ENCODE measurements around the gene PODNL1. TPM values are rescaled to one million over a fixed set of nuclear protein-coding genes. Genes with fewer than 3 reads are reported as not detected.

Gene PODNL1
- total and polyA plus RNA-seq, 2 experiments from 2014 or later, result 0.17 to 2.4 TPM

DNA sequence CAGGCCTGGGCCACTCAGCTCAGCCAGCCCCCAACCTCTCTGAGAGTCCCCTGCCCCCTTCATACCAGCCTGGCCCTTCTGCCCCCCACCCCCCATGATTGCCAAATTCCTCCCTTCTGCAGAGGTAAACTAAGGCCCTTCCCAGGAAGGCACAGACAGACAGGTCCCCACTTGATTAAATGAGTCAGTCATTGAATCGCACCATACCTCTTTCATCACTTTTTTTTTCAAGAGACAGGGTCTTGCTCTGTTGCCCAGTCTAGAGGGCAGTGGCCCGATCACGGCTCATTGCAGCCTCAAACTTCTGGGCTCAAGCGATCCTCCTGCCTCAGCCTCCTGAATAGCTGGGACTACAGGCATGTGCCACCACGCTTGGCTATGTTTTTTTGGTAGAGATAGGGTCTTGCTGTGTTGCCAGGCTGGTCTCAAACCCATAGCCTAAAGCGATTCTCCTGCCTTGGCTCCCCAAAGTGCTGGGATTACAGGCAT lies 6.0 kb downstream of the PODNL1 start:
- Histone ChIP-seq H3K9me2 (replicated peaks; ENCODE audit: insufficient read depth) (no peaks in the 10 kb centered on the region), H4K20me1 (ENCODE audit: insufficient read depth, poor library complexity, severe bottlenecking) (no peaks in the 10 kb centered on the region), H3K4me1 (ENCODE audit: insufficient read depth) (no peaks in the 10 kb centered on the region), H3K27ac (no peak overlapping the region), H3K36me3 (replicated peaks; ENCODE audit: insufficient read depth, low read depth) (no peaks in the 10 kb centered on the region), H3K79me2 (no peaks in the 10 kb centered on the region), H2AFZ (no peak overlapping the region), H3K4me2 (no peak overlapping the region), H3K9me3 (ENCODE audit: low read depth) (no peaks in the 10 kb centered on the region), H3K4me3 (no peak overlapping the region), H3K27me3 (no peaks in the 10 kb centered on the region)
- no peak for TF ChIP-seq EZH2 (IDR thresholded peaks at IDR 0.05; ENCODE audit: borderline replicate concordance)
- TF ChIP-seq, protein P1, sequence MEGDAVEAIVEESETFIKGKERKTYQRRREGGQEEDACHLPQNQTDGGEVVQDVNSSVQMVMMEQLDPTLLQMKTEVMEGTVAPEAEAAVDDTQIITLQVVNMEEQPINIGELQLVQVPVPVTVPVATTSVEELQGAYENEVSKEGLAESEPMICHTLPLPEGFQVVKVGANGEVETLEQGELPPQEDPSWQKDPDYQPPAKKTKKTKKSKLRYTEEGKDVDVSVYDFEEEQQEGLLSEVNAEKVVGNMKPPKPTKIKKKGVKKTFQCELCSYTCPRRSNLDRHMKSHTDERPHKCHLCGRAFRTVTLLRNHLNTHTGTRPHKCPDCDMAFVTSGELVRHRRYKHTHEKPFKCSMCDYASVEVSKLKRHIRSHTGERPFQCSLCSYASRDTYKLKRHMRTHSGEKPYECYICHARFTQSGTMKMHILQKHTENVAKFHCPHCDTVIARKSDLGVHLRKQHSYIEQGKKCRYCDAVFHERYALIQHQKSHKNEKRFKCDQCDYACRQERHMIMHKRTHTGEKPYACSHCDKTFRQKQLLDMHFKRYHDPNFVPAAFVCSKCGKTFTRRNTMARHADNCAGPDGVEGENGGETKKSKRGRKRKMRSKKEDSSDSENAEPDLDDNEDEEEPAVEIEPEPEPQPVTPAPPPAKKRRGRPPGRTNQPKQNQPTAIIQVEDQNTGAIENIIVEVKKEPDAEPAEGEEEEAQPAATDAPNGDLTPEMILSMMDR (IDR thresholded peaks at IDR 0.05; ENCODE audit: poor library complexity), result no peak
- no peak for TF ChIP-seq EZH2phosphoT487 (IDR thresholded peaks at IDR 0.05; ENCODE audit: low read depth, severe bottlenecking, unreplicated experiment)
- no peak for DNase-seq (ENCODE audit: low spot score)
- 95% methylated on average over 6 of the region's 6 CpGs for WGBS (ENCODE audit: low lambda C conversion rate, missing lambda C conversion rate)

GRCh38 chr19:13931391-13932148 lies 6.6 kb downstream of the PODNL1 start:
- no peak overlapping the region for H3K4me2 ChIP-seq
- TF ChIP-seq, protein P1 (IDR thresholded peaks at IDR 0.05; ENCODE audit: poor library complexity), result no peak
- TF ChIP-seq EZH2phosphoT487 (IDR thresholded peaks at IDR 0.05; ENCODE audit: low read depth, severe bottlenecking, unreplicated experiment) (no peak), EZH2 (IDR thresholded peaks at IDR 0.05; ENCODE audit: borderline replicate concordance) (no peak)
- WGBS (ENCODE audit: low lambda C conversion rate, missing lambda C conversion rate), result 98% methylated on average over 20 of the region's 30 CpGs

GRCh38 chr19:13930402-13930801 lies 7.8 kb downstream of the PODNL1 start:
- no peak overlapping the region for H3K4me3 ChIP-seq
- H3K4me2 ChIP-seq, result no peak overlapping the region
- H2AFZ ChIP-seq, result no peak overlapping the region
- H3K9me2 ChIP-seq (replicated peaks; ENCODE audit: insufficient read depth), result no peaks in the 10 kb centered on the region
- no peaks in the 10 kb centered on the region for H3K9me3 ChIP-seq (ENCODE audit: low read depth)
- TF ChIP-seq, protein P1 (IDR thresholded peaks at IDR 0.05; ENCODE audit: poor library complexity), result no peak
- TF ChIP-seq EZH2 (IDR thresholded peaks at IDR 0.05; ENCODE audit: borderline replicate concordance) (no peak), EZH2phosphoT487 (IDR thresholded peaks at IDR 0.05; ENCODE audit: low read depth, severe bottlenecking, unreplicated experiment) (no peak)
- H3K27me3 ChIP-seq, result no peaks in the 10 kb centered on the region
- H3K79me2 ChIP-seq, result no peaks in the 10 kb centered on the region
- no peaks in the 10 kb centered on the region for H3K36me3 ChIP-seq (replicated peaks; ENCODE audit: insufficient read depth, low read depth)
- DNase-seq (ENCODE audit: low spot score), result no peak
- H3K27ac ChIP-seq, result no peak overlapping the region
- WGBS (ENCODE audit: low lambda C conversion rate, missing lambda C conversion rate), result 91% methylated on average over 17 of the region's 17 CpGs
- H4K20me1 ChIP-seq (ENCODE audit: insufficient read depth, poor library complexity, severe bottlenecking), result no peaks in the 10 kb centered on the region
- H3K4me1 ChIP-seq (ENCODE audit: insufficient read depth), result no peaks in the 10 kb centered on the region

More at GRCh38 chr19:13931391-13932148, 6.6 kb downstream of the PODNL1 start:
- H3K79me2 ChIP-seq, result no peaks in the 10 kb centered on the region
- no peaks in the 10 kb centered on the region for H3K27me3 ChIP-seq
- H3K9me3 ChIP-seq (ENCODE audit: low read depth), result no peaks in the 10 kb centered on the region
- H3K27ac ChIP-seq, result no peak overlapping the region
- H3K4me3 ChIP-seq, result no peak overlapping the region
- no peaks in the 10 kb centered on the region for H3K9me2 ChIP-seq (replicated peaks; ENCODE audit: insufficient read depth)
- no peak overlapping the region for H2AFZ ChIP-seq
- no peaks in the 10 kb centered on the region for H4K20me1 ChIP-seq (ENCODE audit: insufficient read depth, poor library complexity, severe bottlenecking)
- DNase-seq (ENCODE audit: low spot score), result no peak
- H3K36me3 ChIP-seq (replicated peaks; ENCODE audit: insufficient read depth, low read depth), result no peaks in the 10 kb centered on the region
- H3K4me1 ChIP-seq (ENCODE audit: insufficient read depth), result no peaks in the 10 kb centered on the region
